DLD1 (cell line): Measurements from ENCODE around the gene RAD51B.
"Not testable (repeated sequence)": the region's sequence is repeated elsewhere in the genome, so short reads cannot be mapped to it uniquely, and the experiment has no call there.

Experiments used
- in situ Hi-C: cut with HindIII; loops from 2 replicates; pipeline ENCODE4 v1.10.0; 2017; ENCODE audit warnings: low sequenced_read_pairs

Gene RAD51B

GRCh38 chr14:68051146-68051545, 231.6 kb downstream of the RAD51B start:
- in situ Hi-C loops: no loop called here

GRCh38 chr14:68060198-68060597, 240.6 kb downstream of the RAD51B start:
- in situ Hi-C loops: no loop called here

- in situ Hi-C loops: no loop called here
Measured at GRCh38 chr14:68062651-68063050, 243.1 kb downstream of the RAD51B start.

- in situ Hi-C loops: no loop called here
Measured at GRCh38 chr14:68065322-68065721, 245.7 kb downstream of the RAD51B start.

GRCh38 chr14:68074765-68075381, 255.3 kb downstream of the RAD51B start:
- in situ Hi-C loops: no loop called here

- in situ Hi-C loops: no loop called here
Measured at GRCh38 chr14:68075382-68076029, 255.9 kb downstream of the RAD51B start.

GRCh38 chr14:68076451-68076850, 256.9 kb downstream of the RAD51B start:
- in situ Hi-C loops: no loop called here

GRCh38 chr14:68079941-68080697, 260.5 kb downstream of the RAD51B start:
- in situ Hi-C loops: no loop called here

GRCh38 chr14:68081489-68081888, 261.9 kb downstream of the RAD51B start:
- in situ Hi-C loops: no loop called here

- in situ Hi-C loops: no loop called here
Measured at GRCh38 chr14:68082698-68083291, 263.2 kb downstream of the RAD51B start.

- in situ Hi-C loops: no loop called here
Measured at GRCh38 chr14:68084256-68084655, 264.7 kb downstream of the RAD51B start.

GRCh38 chr14:68085742-68086141, 266.2 kb downstream of the RAD51B start:
- in situ Hi-C loops: no loop called here

GRCh38 chr14:68088451-68088854, 268.9 kb downstream of the RAD51B start:
- in situ Hi-C loops: no loop called here

- in situ Hi-C loops: no loop called here
Measured at GRCh38 chr14:68089146-68089731, 269.7 kb downstream of the RAD51B start.

- in situ Hi-C loops: no loop called here
Measured at GRCh38 chr14:68094158-68094557, 274.6 kb downstream of the RAD51B start.

GRCh38 chr14:68094752-68095151, 275.2 kb downstream of the RAD51B start:
- in situ Hi-C loops: no loop called here

- in situ Hi-C loops: no loop called here
Measured at GRCh38 chr14:68097727-68098126, 278.1 kb downstream of the RAD51B start.

GRCh38 chr14:68098834-68099233, 279.3 kb downstream of the RAD51B start:
- in situ Hi-C loops: no loop called here

- in situ Hi-C loops: no loop called here
Measured at GRCh38 chr14:68099495-68100045, 280.0 kb downstream of the RAD51B start.

- in situ Hi-C loops: not testable (repeated sequence)
Measured at GRCh38 chr14:68101715-68102301, 282.2 kb downstream of the RAD51B start.

GRCh38 chr14:68103853-68104252, 284.3 kb downstream of the RAD51B start:
- in situ Hi-C loops: no loop called here
